Endothelial cell of hepatic sinusoid (primary cell): ENCODE measurements around the gene BDKRB2.

ENCODE experiments used
- in situ Hi-C: cut with HindIII; loops from 2 replicates; pipeline ENCODE4 v1.10.0; 2017; ENCODE audit warnings: low sequenced_read_pairs

BDKRB2 gene

GRCh38 chr14:96204151-96205058, at the start of gene BDKRB2:
BDKRB2 (plus strand) TSS chr14:96204839; CDS start chr14:96237108, 32,269 bp downstream.
- in situ Hi-C loops = no loop called here

- in situ Hi-C loops = no loop called here
Observed at GRCh38 chr14:96154900-96155299, 49.7 kb upstream of the BDKRB2 start.

GRCh38 chr14:96156804-96157760, 47.6 kb upstream of the BDKRB2 start:
- in situ Hi-C loops = no loop called here

GRCh38 chr14:96158735-96159134, 45.9 kb upstream of the BDKRB2 start:
- in situ Hi-C loops = no loop called here

- in situ Hi-C loops = no loop called here
Observed at GRCh38 chr14:96160076-96160912, 44.3 kb upstream of the BDKRB2 start.

- in situ Hi-C loops = no loop called here
Observed at GRCh38 chr14:96160913-96161310, 43.7 kb upstream of the BDKRB2 start.

- in situ Hi-C loops = no loop called here
Observed at GRCh38 chr14:96161636-96162035, 43.0 kb upstream of the BDKRB2 start.

GRCh38 chr14:96162265-96162664, 42.4 kb upstream of the BDKRB2 start:
- in situ Hi-C loops = no loop called here

GRCh38 chr14:96162741-96163140, 41.9 kb upstream of the BDKRB2 start:
- in situ Hi-C loops = no loop called here

- in situ Hi-C loops = no loop called here
Observed at GRCh38 chr14:96164861-96165490, 39.7 kb upstream of the BDKRB2 start.

- in situ Hi-C loops = no loop called here
Observed at GRCh38 chr14:96165493-96166436, 38.9 kb upstream of the BDKRB2 start.

- in situ Hi-C loops = no loop called here
Observed at GRCh38 chr14:96166461-96167223, 38.0 kb upstream of the BDKRB2 start.

- in situ Hi-C loops = no loop called here
Observed at GRCh38 chr14:96167224-96168148, 37.2 kb upstream of the BDKRB2 start.

GRCh38 chr14:96168581-96168980, 36.1 kb upstream of the BDKRB2 start:
- in situ Hi-C loops = no loop called here

GRCh38 chr14:96170961-96171592, 33.6 kb upstream of the BDKRB2 start:
- in situ Hi-C loops = no loop called here

- in situ Hi-C loops = no loop called here
Observed at GRCh38 chr14:96173636-96174475, 30.8 kb upstream of the BDKRB2 start.
